Ishikawa (cell line): ENCODE data around the gene MESP2.

Experiments
- CEBPB ChIP-seq: IDR thresholded peaks from 2 replicates; pipeline ENCODE4 v1.6.1; 2012
- CREB1 ChIP-seq: IDR thresholded peaks from 2 replicates; pipeline ENCODE4 v1.6.1; 2012; ENCODE audit warnings: low read depth
- EGR1 ChIP-seq: IDR thresholded peaks from 2 replicates; pipeline ENCODE4 v1.6.1; 2012
- EP300 ChIP-seq: IDR thresholded peaks from 2 replicates; pipeline ENCODE4 v1.6.1; 2012; ENCODE audit warnings: borderline replicate concordance
- FOXM1 ChIP-seq: IDR thresholded peaks from 2 replicates; pipeline ENCODE4 v1.6.1; 2012; ENCODE audit warnings: low read depth, borderline replicate concordance
- MAX ChIP-seq: IDR thresholded peaks from 2 replicates; pipeline ENCODE4 v1.6.1; 2012
- NFIC ChIP-seq: IDR thresholded peaks from 2 replicates; pipeline ENCODE4 v1.6.1; 2012
- RAD21 ChIP-seq: IDR thresholded peaks from 2 replicates; pipeline ENCODE4 v1.6.1; 2012; ENCODE audit warnings: low read depth
- REST ChIP-seq: IDR thresholded peaks from 2 replicates; pipeline ENCODE4 v1.6.1; 2012; ENCODE audit warnings: low read depth, mild to moderate bottlenecking
- TAF1 ChIP-seq: IDR thresholded peaks from 2 replicates; pipeline ENCODE4 v1.6.1; 2012; ENCODE audit warnings: low read depth, mild to moderate bottlenecking
- TCF12 ChIP-seq: IDR thresholded peaks from 2 replicates; pipeline ENCODE4 v1.6.1; 2012; ENCODE audit warnings: low read depth
- TEAD4 ChIP-seq: IDR thresholded peaks from 2 replicates; pipeline ENCODE4 v1.6.1; 2012
- USF1 ChIP-seq: IDR thresholded peaks from 2 replicates; pipeline ENCODE4 v1.6.1; 2012
- YY1 ChIP-seq: IDR thresholded peaks from 2 replicates; pipeline ENCODE4 v1.6.1; 2012; ENCODE audit warnings: low read depth
- ZBTB7A ChIP-seq: IDR thresholded peaks from 2 replicates; pipeline ENCODE4 v1.6.1; 2012; ENCODE audit warnings: low read depth

MESP2 gene

GRCh38 chr15:89754361-89755154 lies 21.6 kb upstream of the MESP2 start:
- TF ChIP-seq CREB1 (no peak), YY1 (no peak), TEAD4 (no peak), REST (no peak), TAF1 (no peak), ZBTB7A (no peak), RAD21 (no peak), EGR1 (no peak), NFIC (no peak), FOXM1 (no peak), TCF12 (no peak), EP300 (no peak), MAX (no peak)

GRCh38 chr15:89755701-89756100 lies 20.4 kb upstream of the MESP2 start:
- TF ChIP-seq TAF1, result no peak
- no peak for TF ChIP-seq ZBTB7A
- no peak for TF ChIP-seq CEBPB
- TF ChIP-seq RAD21, result no peak
- no peak for TF ChIP-seq USF1
- no peak for TF ChIP-seq YY1
- no peak for TF ChIP-seq TCF12
- TF ChIP-seq CREB1, result no peak

GRCh38 chr15:89756897-89757296 lies 19.2 kb upstream of the MESP2 start:
- TF ChIP-seq CREB1 (no peak), NFIC (no peak), EGR1 (no peak), TCF12 (no peak), EP300 (no peak), TAF1 (no peak), ZBTB7A (no peak), YY1 (no peak), TEAD4 (no peak), MAX (no peak), FOXM1 (no peak)

- TF ChIP-seq ZBTB7A (no peak), CREB1 (no peak), YY1 (no peak), MAX (no peak), RAD21 (no peak)
Measured at GRCh38 chr15:89758283-89758682, 17.8 kb upstream of the MESP2 start.

GRCh38 chr15:89758981-89759380 lies 17.2 kb upstream of the MESP2 start:
- TF ChIP-seq RAD21, result no peak
- no peak for TF ChIP-seq REST
- no peak for TF ChIP-seq MAX
- TF ChIP-seq USF1, result no peak
- TF ChIP-seq TAF1, result no peak
- TF ChIP-seq ZBTB7A, result no peak
- TF ChIP-seq FOXM1, result no peak
